Rectal smooth muscle tissue (tissue), 1 donor: ENCODE measurements around the gene DDX54.
A peak's percentile ranks its signal among the peaks of the same experiment; 100 is the strongest.

Experiments used
- H3K27ac ChIP-seq: one replicate; pipeline ENCODE4 v1.7.0; 2013; ENCODE audit warnings: low read depth, low read length, inconsistent platforms
- H3K27me3 ChIP-seq: one replicate; pipeline ENCODE4 v1.7.0; 2013; ENCODE audit warnings: low read length; ENCODE audit not compliant: control insufficient read depth, insufficient read depth
- H3K36me3 ChIP-seq: one replicate; pipeline ENCODE4 v1.7.0; 2013; ENCODE audit warnings: low read length; ENCODE audit not compliant: control insufficient read depth, insufficient read depth
- H3K4me1 ChIP-seq: one replicate; pipeline ENCODE4 v1.7.0; 2013; ENCODE audit warnings: low read length; ENCODE audit not compliant: control insufficient read depth, insufficient read depth
- H3K4me3 ChIP-seq: one replicate; pipeline ENCODE4 v1.7.0; 2013; ENCODE audit warnings: low read length
- H3K9ac ChIP-seq: one replicate; pipeline ENCODE4 v1.7.0; 2013; ENCODE audit warnings: low read length

The DDX54 gene

GRCh38 chr12:113226696-113227568 is 41.7 kb upstream of the DDX54 start:
- H3K9ac ChIP-seq: no peak overlapping the region

GRCh38 chr12:113224955-113225354 is 39.7 kb upstream of the DDX54 start:
- no peak overlapping the region for H3K27ac ChIP-seq

More at GRCh38 chr12:113226696-113227568, 41.7 kb upstream of the DDX54 start:
- Histone ChIP-seq H3K27me3 (no peaks in the 10 kb centered on the region), H3K4me3 (no peak overlapping the region), H3K36me3 (peaks cover 31% of the 10 kb centered on the region), H3K4me1 (peaks cover 17% of the 10 kb centered on the region), H3K27ac (no peak overlapping the region)

GRCh38 chr12:113222730-113223531 is 37.7 kb upstream of the DDX54 start:
- H3K27ac ChIP-seq: peak overlapping the region; percentile 91
- H3K4me1 ChIP-seq: peaks cover 18% of the 10 kb centered on the region
- H3K27me3 ChIP-seq: no peaks in the 10 kb centered on the region
- H3K9ac ChIP-seq: peak overlapping the region; percentile 24
- H3K4me3 ChIP-seq: peak overlapping the region; percentile 97
- H3K36me3 ChIP-seq: peaks cover 10% of the 10 kb centered on the region

More at GRCh38 chr12:113224955-113225354, 39.7 kb upstream of the DDX54 start:
- Histone ChIP-seq H3K27me3 (no peaks in the 10 kb centered on the region), H3K36me3 (peaks cover 20% of the 10 kb centered on the region), H3K4me3 (no peak overlapping the region), H3K9ac (no peak overlapping the region), H3K4me1 (peaks cover 18% of the 10 kb centered on the region)

- peak overlapping the region; percentile 87 for H3K9ac ChIP-seq
- H3K27me3 ChIP-seq: no peaks in the 10 kb centered on the region
- H3K27ac ChIP-seq: peak overlapping the region; percentile 91
- H3K4me1 ChIP-seq: peaks cover 18% of the 10 kb centered on the region
- H3K36me3 ChIP-seq: peaks cover 5% of the 10 kb centered on the region
- peak overlapping the region; percentile 97 for H3K4me3 ChIP-seq
These were observed 36.9 kb upstream of the DDX54 start for GRCh38 chr12:113221997-113222729.

GRCh38 chr12:113221181-113221996 is 36.1 kb upstream of the DDX54 start, which contains the start of gene TPCN1:
TSS of gene TPCN1 (plus strand) at chr12:113221464. CDS start at chr12:113226853, 5,389 bp downstream.
- Histone ChIP-seq H3K4me1 (peaks cover 18% of the 10 kb centered on the region), H3K4me3 (peak within 1 kb of the TSS; percentile 97)

GRCh38 chr12:113220593-113221180 is 35.4 kb upstream of the DDX54 start:
- no peak overlapping the region for H3K27ac ChIP-seq

More at GRCh38 chr12:113221181-113221996, 36.1 kb upstream of the DDX54 start, which contains the start of gene TPCN1:
- Histone ChIP-seq H3K27ac (peak within 1 kb of the TSS; percentile 91), H3K36me3 (no peaks in the 10 kb centered on the region), H3K27me3 (no peaks in the 10 kb centered on the region), H3K9ac (peak within 1 kb of the TSS; percentile 87)

GRCh38 chr12:113216027-113216426 is 30.7 kb upstream of the DDX54 start:
- H3K4me1 ChIP-seq: no peaks in the 10 kb centered on the region
- H3K36me3 ChIP-seq: no peaks in the 10 kb centered on the region
- no peak overlapping the region for H3K9ac ChIP-seq
- H3K27ac ChIP-seq: no peak overlapping the region
- no peaks in the 10 kb centered on the region for H3K27me3 ChIP-seq
- H3K4me3 ChIP-seq: no peak overlapping the region

More at GRCh38 chr12:113220593-113221180, 35.4 kb upstream of the DDX54 start:
- Histone ChIP-seq H3K4me3 (peak overlapping the region; percentile 70), H3K9ac (no peak overlapping the region), H3K27me3 (no peaks in the 10 kb centered on the region), H3K36me3 (no peaks in the 10 kb centered on the region), H3K4me1 (peaks cover 18% of the 10 kb centered on the region)

GRCh38 chr12:113214895-113215400 is 29.7 kb upstream of the DDX54 start:
- H3K27ac ChIP-seq: no peak overlapping the region
- no peak overlapping the region for H3K4me3 ChIP-seq
- no peaks in the 10 kb centered on the region for H3K36me3 ChIP-seq
- H3K4me1 ChIP-seq: no peaks in the 10 kb centered on the region
- H3K27me3 ChIP-seq: no peaks in the 10 kb centered on the region
- no peak overlapping the region for H3K9ac ChIP-seq

- Histone ChIP-seq H3K27ac (no peak overlapping the region), H3K36me3 (no peaks in the 10 kb centered on the region), H3K27me3 (no peaks in the 10 kb centered on the region), H3K4me3 (no peak overlapping the region), H3K4me1 (no peaks in the 10 kb centered on the region), H3K9ac (no peak overlapping the region)
These were observed 25.9 kb upstream of the DDX54 start for GRCh38 chr12:113211160-113211559.

- Histone ChIP-seq H3K36me3 (no peaks in the 10 kb centered on the region), H3K4me1 (no peaks in the 10 kb centered on the region), H3K4me3 (no peak overlapping the region), H3K27me3 (no peaks in the 10 kb centered on the region), H3K9ac (no peak overlapping the region), H3K27ac (no peak overlapping the region)
These were observed 23.0 kb upstream of the DDX54 start for GRCh38 chr12:113208041-113208934.
